Measurements from ENCODE around the gene RBM22. TPM values are rescaled to one million over a fixed set of nuclear protein-coding genes. Genes with fewer than 3 reads are reported as not detected.

The RBM22 gene
- total RNA-seq, 2 experiments from 2014 or later = 59.9 to 61.8 TPM

DNA sequence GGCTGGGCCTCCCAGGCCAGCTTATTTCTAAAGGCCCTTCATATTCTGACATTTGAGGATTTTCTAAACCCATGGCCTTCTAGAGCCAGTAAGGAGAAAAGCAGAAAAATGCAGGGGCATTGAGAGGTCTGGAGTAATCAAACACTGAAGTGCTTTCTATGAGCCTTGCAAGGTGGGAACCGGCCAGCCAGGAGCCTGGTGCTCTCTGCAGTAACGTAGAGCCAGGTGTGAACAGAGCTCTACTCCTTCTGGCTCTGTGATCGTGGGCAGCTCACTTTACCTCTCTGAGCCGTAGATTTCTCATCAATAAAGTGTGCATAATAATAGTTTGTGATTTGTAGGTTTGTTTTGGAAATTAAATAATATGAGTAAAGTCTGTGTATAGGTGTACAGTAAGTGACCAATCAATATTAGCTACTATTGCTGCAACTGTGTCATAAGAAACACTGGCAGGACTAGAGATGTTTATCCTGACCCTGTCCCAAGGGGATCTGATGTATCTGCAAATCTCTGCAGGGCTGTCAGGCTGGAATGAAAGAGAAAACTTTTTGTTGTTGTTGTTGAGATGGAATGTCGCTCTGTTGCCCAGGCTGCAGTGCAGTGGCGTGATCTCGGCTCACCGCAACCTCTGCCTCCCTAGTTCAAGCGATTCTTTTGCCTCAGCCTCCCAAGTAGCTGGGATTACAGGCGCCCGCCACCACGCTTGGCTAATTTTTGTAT lies 57.7 kb downstream of the RBM22 start:
- Mint-ChIP-seq H3K36me3 (ENCODE audit: low read depth) (no peaks in the 10 kb centered on the region), H3K27me3 (peaks cover 2% of the 10 kb centered on the region), H3K4me3 (no peak overlapping the region), H3K9me3 (ENCODE audit: low read depth) (no peaks in the 10 kb centered on the region), H3K27ac (no peak overlapping the region), H3K4me1 (no peaks in the 10 kb centered on the region)
- no peak for DNase-seq
- CTCF ChIA-PET = interaction anchor here (0.6 to 1.6 kb wide), 4 partner anchors 13 to 604 kb away, joined by 3 to 5 read pairs (median 4); no protein-coding TSS in a partner anchor
- ATAC-seq = no peak
- intact Hi-C loops (cut with DNase I, micrococcal nuclease) = no loop called here
- POLR2A ChIA-PET = no interaction called here

DNA sequence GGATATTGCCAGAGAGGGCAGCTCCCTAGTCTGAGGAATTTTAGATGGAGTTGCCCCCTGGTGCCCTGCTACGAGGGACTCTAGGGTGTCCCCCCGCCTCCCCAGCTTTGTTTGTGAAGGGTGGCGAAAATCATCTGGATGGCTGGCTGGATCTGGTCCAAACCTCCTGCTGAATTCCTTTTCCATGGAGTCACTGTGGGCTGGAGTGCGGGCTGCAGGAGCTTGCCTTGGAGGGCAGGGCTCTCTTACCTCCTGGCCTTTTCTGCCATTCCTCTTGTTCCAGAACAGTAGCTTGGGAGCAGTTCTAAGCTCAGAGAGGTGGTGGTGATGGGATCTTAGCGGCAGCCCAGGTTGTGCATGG lies 58.3 kb downstream of the RBM22 start:
- intact Hi-C loops (cut with DNase I, micrococcal nuclease) = no loop called here
- H3K9me3 Mint-ChIP-seq (ENCODE audit: low read depth) = no peaks in the 10 kb centered on the region
- H3K4me3 Mint-ChIP-seq = no peak overlapping the region
- DNase-seq (no peak), ATAC-seq (no peak)
- H3K4me1 Mint-ChIP-seq = no peaks in the 10 kb centered on the region
- ChIA-PET POLR2A (no interaction called here), CTCF (interaction anchor here (0.6 to 1.6 kb wide), 3 partner anchors 14 to 604 kb away, joined by 4 to 5 read pairs (median 5); no protein-coding TSS in a partner anchor)
- no peaks in the 10 kb centered on the region for H3K36me3 Mint-ChIP-seq (ENCODE audit: low read depth)
- H3K27ac Mint-ChIP-seq = no peak overlapping the region
- H3K27me3 Mint-ChIP-seq = peaks cover 4% of the 10 kb centered on the region

DNA sequence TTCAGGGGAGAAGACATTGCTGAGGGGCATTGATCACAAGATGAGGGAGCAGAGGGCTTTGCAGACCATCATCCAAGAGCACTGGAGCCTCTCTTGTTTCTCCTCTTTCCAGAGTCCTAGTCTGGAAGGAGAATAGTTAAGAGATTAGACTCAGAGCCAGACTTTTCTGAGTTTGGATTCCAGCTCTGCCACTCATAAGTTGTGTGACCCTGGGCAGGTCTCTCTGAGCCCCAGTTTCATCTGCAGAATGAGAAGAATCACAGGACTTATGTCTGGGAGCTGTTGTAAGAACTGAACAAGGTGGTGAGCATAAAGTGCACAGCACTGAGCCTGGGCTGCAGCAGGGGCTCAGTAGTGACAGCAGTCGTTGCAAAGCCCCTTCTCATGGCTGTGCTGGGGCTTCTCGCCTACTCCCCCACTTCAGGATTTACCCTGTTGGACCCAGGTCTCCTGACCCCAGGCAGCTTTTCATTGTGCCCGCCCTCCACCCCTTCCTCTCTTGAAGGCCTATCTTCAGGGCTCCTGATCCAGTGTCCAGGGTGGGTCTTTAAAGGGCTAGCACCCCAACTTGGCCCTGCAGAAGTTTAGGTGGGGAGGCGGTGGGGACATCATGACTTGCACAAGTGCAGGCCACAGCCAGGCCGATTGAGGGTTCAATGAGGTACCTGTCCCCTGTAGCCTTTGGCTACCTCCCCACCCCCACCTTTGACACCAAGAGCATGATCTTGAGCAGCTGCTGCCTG lies 58.9 kb downstream of the RBM22 start:
- ATAC-seq (no peak), DNase-seq (no peak)
- Mint-ChIP-seq H3K4me1 (no peaks in the 10 kb centered on the region), H3K27ac (no peak overlapping the region), H3K4me3 (no peak overlapping the region), H3K27me3 (peaks cover 4% of the 10 kb centered on the region), H3K9me3 (ENCODE audit: low read depth) (no peaks in the 10 kb centered on the region), H3K36me3 (ENCODE audit: low read depth) (no peaks in the 10 kb centered on the region)
- ChIA-PET POLR2A (no interaction called here), CTCF (interaction anchor here (0.8 kb wide), 1 partner anchor 205 kb away, joined by 4 read pairs; no protein-coding TSS in a partner anchor)
- intact Hi-C loops (cut with DNase I, micrococcal nuclease) = no loop called here

DNA sequence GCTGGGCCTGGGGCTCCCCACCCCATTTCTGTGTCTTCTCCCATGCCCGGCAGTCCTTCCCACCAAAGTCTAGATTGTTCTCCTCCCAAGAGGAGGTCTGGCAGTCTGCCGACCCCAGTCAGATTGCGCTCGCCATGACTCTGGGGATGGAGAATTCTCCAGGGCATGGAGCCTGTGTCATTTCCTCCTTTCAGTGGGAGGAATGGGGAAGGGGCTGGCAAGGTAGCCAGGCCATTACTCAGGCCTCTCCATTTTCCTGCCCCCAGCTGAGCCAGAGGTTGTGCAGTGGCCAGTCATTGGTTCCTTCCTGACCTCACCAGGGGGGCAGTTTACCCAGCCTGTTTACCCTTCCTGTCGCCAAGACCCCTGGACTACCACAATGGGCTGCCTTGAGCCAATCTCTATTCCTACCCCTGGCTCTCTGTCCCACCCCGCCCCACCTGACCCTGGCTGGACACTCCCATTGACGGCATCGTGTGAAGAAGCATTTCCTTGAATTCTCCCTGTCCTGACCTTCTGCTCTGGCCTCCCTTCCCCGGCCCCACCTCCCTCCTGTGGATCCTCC lies 59.8 kb downstream of the RBM22 start:
- Mint-ChIP-seq H3K4me3 (no peak overlapping the region), H3K9me3 (ENCODE audit: low read depth) (no peaks in the 10 kb centered on the region), H3K27ac (no peak overlapping the region), H3K4me1 (no peaks in the 10 kb centered on the region), H3K27me3 (peaks cover 10% of the 10 kb centered on the region), H3K36me3 (ENCODE audit: low read depth) (no peaks in the 10 kb centered on the region)
- ChIA-PET CTCF (no interaction called here), POLR2A (no interaction called here)
- no peak for ATAC-seq
- intact Hi-C loops (cut with DNase I, micrococcal nuclease) = no loop called here
- no peak for DNase-seq

Other genes starting within 250 kb of the RBM22 start
- gene NDST1, start 192.9 kb downstream of the RBM22 start, total RNA-seq = 1 to 10 TPM; 5.1 to 5.5 TPM
- under 1 TPM; 0.11 to 0.14 TPM for gene SYNPO, start 60.4 kb downstream of the RBM22 start, total RNA-seq
- gene MYOZ3, start 39.8 kb downstream of the RBM22 start, total RNA-seq = under 1 TPM; 0.30 to 0.32 TPM
- 10 to 100 TPM; 31.7 to 49.0 TPM for gene DCTN4, start 58.0 kb upstream of the RBM22 start, total RNA-seq
- 10 to 100 TPM; 16.8 to 16.9 TPM for gene SMIM3, start 77.7 kb upstream of the RBM22 start, total RNA-seq
- 1 to 10 TPM; 2.3 to 2.4 TPM for gene IRGM, start 145.5 kb upstream of the RBM22 start, total RNA-seq
- 1 to 10 TPM; 2.4 TPM for gene ZNF300, start 203.9 kb upstream of the RBM22 start, total RNA-seq